ENCODE data around the gene DLG3.

DLG3 gene

GRCh38 chrX:70437921-70438665, 6.5 kb upstream of the DLG3 start:
- no peak for DNase-seq

DNA sequence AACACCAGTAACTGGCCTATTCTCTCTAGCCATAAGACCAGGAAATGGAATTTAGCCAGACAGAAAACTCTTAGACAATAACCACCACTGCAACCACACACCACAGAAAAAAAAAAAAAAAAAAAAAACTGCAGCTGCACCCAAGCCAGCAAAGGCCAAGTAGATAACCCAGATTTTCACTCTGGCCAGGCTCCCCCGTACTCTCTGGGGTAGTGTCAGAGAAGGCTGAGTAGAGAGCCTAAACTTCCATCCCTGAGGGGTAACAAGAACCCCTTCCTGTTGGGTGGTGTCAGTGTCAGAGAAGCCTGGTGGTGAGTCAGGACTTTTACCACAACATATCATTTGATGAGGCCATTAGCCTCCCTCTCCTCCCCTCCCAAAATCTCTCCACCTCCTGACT, 5.6 kb upstream of the DLG3 start:
- no peak for DNase-seq

DNA sequence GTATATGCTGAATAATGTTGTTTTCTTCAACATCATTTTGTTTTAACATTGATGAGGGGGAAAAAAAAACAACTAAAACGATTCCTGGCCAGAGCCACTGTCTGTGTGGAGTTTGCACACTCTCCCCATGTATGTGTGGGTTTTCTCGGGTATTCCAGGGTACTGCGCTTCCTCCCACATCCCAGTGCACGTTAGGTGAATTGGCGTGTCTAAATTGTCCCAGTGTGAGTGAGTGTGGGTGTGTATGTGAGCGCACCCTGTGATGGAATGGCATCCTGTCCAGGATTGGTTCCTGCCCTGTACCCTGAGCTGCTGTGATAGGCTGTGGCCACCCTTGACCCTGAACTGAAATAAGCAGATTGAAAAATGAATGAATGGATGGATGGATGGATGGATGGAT, 2.4 kb upstream of the DLG3 start:
- no peak for DNase-seq

GRCh38 chrX:70444946-70445656, 466 bp downstream of the DLG3 start:
- no peak for DNase-seq

DNA sequence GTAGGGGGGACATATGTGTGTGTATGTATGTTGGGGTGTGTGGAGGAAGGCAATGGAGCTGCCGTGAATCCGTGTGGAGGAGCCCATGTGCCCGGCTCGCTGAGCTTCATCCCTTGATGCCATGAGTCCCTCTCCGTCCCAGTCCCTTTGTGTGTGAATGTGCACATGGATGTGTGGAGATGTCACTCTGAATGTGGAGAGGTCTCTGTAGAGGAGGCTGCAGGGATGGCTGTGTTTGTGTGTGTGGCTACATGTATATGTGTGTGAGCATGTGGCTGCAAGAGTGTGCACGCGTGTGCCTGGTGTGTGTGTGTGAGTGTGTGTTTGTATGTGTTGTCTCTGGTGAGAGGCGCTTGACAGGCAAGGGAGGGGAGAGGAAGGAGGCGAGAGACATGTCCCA, 1.3 kb downstream of the DLG3 start:
- no peak for DNase-seq

GRCh38 chrX:70446380-70447350, 2.0 kb downstream of the DLG3 start:
- no peak for DNase-seq

DNA sequence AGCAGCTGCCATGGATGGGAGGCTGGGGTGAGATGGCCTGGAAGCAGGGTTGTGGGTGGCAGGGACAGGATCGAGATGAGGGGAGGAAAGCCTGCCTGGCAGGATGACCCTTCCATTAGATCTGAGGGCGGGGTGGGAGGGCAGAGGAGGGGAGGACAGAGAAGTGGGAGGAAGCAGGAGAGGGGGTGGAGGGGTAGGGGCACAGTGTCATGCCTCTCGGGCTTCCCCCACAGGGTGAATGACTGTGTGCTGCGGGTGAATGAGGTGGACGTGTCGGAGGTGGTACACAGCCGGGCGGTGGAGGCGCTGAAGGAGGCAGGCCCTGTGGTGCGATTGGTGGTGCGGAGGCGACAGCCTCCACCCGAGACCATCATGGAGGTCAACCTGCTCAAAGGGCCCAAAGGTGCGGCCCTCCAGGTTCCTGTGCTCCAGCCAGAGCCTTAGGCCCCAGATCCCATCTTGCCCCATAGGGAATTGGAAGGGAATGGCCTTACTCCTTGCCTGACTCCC, 4.9 kb downstream of the DLG3 start:
- DNase-seq: no peak

DNA sequence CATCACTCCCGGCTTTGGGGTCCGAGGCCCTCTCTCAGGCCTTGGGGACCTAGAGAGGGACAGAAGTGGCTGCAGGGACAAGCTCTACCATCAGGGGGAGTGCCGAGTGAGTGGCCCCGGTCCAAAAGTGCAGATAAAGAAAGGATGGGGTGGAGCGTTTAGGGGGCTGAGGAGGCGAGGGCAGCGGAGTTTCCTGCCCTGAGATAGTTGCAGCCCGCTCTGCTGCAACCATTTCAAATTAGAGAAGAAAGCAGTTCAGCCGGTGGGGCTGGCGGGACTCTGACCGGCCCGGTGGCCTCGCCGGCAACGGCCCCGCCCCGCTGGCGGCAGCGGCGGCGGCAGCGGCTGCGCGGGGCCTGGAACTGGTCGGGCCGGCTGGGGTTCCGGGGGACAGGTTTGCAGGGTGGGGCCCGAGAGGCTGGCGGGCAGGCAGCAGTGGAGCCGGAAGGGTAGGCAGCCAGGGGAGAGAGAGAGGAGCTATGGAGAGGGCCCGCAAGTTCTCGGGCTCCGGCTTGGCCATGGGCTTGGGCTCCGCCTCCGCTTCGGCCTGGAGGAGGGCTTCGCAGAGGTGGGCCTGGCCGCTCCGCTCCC, 7.6 kb downstream of the DLG3 start:
- DNase-seq: peak; percentile 25

- DNase-seq: no peak
These were observed 8.5 kb downstream of the DLG3 start for GRCh38 chrX:70453024-70453618.

DNA sequence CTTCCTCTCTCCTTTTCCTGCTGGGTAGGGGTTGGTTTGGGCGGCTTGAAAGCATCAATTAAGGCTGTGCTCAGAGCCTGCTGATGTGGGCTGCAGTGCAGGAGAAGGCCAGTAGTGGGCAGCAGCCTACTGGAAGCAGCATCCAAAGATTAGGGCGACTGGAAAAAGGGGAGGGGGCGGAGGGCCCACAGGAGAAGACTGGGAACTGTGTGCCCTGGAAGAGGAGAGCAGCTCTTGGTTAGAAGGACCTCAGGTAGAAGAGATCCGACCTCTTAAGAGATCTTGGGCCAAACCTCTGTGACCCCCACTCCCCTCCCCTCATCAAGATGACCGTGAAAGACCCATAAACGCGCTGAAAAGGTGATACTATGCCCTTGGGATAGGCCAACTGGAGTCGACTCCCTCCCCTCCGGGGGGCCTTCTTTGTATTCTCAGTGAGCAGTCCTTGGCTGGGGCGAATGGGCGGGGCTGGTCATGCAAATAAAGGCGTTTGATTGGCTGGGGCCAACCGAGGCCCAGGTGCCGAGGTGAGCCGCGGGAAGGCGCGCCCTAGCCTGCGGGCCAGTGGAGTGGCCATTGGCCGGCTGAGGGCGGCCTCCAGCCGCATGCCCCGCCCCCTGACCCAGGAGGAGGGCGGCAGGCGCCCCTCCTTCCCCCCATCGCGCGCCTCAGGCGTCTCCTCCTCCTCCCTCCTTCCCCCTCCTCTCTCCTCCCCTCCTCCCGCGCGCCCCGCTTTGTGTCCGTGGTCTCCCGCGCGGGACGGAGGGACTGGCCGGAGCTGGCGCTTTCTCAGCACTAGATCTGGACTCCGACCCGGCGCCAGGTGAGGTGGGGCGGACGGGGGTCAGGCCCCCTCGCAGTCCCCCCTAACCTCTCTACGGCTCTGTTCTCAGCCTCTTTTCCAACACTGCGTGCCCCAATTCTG, 10.1 kb downstream of the DLG3 start:
- DNase-seq: peak; percentile 93

GRCh38 chrX:70455366-70456202, 10.9 kb downstream of the DLG3 start:
- DNase-seq: peak; percentile 6

- DNase-seq: no peak
These were observed 11.6 kb downstream of the DLG3 start for GRCh38 chrX:70456256-70456655.

GRCh38 chrX:70461026-70461425, 16.4 kb downstream of the DLG3 start:
- DNase-seq: no peak

DNA sequence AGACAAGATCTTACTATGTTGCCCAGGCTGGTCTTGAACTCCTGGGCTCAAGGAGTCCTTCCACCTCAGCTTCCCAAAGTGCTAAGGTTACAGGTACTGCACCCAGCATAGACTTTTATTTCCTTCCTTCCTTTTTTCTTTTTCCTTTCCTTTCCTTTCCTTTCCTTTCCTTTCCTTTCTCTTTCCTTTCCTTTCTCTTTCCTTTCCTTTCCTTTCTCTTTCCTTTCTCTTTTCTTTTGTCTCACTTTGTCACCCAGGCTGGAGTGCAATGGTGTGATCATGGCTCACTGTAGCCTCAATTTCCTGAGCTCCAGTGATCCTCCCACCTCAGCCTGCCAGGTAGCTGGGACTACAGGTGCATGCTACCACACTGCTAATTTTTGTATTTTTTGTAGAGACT, 19.4 kb downstream of the DLG3 start:
- no peak for DNase-seq

DNA sequence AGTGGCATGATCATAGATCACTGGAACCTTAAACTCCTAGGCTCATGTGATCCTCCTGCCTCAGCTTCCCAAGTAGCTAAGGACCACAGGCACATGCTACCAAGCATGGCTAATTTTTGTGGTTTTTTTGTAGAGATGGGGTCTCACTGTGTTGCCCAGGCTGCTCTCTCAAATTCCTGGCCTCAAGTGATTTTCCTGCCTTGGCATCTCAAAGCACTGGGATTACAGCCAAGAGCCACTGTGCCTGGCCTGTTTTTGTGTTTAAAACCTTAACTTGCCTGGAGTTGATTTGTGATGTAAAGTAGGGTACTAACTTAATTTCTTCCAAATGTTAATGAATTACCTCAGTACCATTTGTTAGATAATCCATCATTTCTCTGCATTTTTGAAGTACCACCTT, 22.3 kb downstream of the DLG3 start:
- DNase-seq: no peak

GRCh38 chrX:70468709-70469108, 24.1 kb downstream of the DLG3 start:
- no peak for DNase-seq

GRCh38 chrX:70470850-70471289, 26.2 kb downstream of the DLG3 start:
- DNase-seq: no peak

- no peak for DNase-seq
These were observed 31.7 kb downstream of the DLG3 start for GRCh38 chrX:70476166-70476933.
